SK-N-MC (cell line): ENCODE measurements around the gene CCDC183.

Experiments used
- EZH2 ChIP-seq: fragments of 200-600 bp; sonication (generic); IDR thresholded peaks from one replicate; pipeline ENCODE4 v1.6.1; 2017; ENCODE audit warnings: antibody characterized with exemption
- FOXP2 ChIP-seq: optimal IDR thresholded peaks from 2 replicates; pipeline ENCODE3; 2011; ENCODE audit warnings: mild to moderate bottlenecking, moderate library complexity; ENCODE audit not compliant: insufficient read depth; ENCODE audit errors: extremely low read length, control extremely low read depth
- POLR2AphosphoS5 ChIP-seq: IDR thresholded peaks from 2 replicates; pipeline ENCODE4 v1.6.1; 2012; ENCODE audit warnings: mild to moderate bottlenecking, low read depth, low read length, borderline replicate concordance

DNA sequence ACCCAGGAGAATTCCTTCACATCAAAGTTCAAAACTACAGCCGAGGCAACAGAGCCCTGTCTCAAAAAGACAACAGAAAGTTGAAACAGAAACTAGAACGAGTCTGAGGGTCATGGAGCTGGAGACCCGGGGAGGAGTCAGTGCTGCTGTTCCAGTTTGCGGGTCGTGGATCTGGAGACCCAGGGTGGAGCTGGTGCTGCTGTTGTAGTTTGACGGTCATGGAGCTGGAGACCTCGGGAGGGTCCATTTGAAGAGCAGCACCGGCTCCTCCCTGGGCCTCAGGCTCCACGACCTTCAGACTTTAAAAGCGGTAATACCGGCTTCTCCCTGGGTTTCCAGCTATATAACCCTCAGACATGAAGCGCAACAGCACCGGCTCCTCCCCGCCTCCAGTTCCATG is 18.8 kb upstream of the CCDC183 start:
- no peak for TF ChIP-seq EZH2
- TF ChIP-seq POLR2AphosphoS5, result no peak
- no peak for TF ChIP-seq FOXP2
